ENCODE results near the gene TRERF1. TPM values are rescaled to one million over a fixed set of nuclear protein-coding genes. Genes with fewer than 3 reads are reported as not detected.

The TRERF1 gene
- total and polyA plus RNA-seq, 2 of the 4 experiments (the other 2 are of a cell fraction): 6.3 to 9.9 TPM

GRCh38 chr6:42210551-42210950 lies 241.2 kb downstream of the TRERF1 start:
- Histone ChIP-seq H4K91ac (ENCODE audit: insufficient read depth, low read depth, low read length) (no peak overlapping the region), H3K27ac (ENCODE audit: insufficient read depth, low read length) (no peak overlapping the region), H2AK5ac (ENCODE audit: low read depth, low read length) (no peak overlapping the region), H2BK15ac (ENCODE audit: low read depth, low read length) (no peak overlapping the region), H3K9me1 (ENCODE audit: insufficient read depth, low read length) (no peaks in the 10 kb centered on the region), H3K27me3 (ENCODE audit: control insufficient read depth, insufficient read depth, low read length) (no peaks in the 10 kb centered on the region), H3K18ac (ENCODE audit: low read depth, low read length) (no peak overlapping the region), H2BK120ac (ENCODE audit: low read depth, low read length) (no peak overlapping the region), H2BK5ac (ENCODE audit: low read depth, low read length, poor library complexity, severe bottlenecking) (no peak overlapping the region), H4K5ac (ENCODE audit: low read depth, low read length) (no peak overlapping the region), H3K4me2 (ENCODE audit: low read depth, low read length) (no peak overlapping the region), H3K9ac (ENCODE audit: low read depth, low read length) (no peak overlapping the region), H4K8ac (ENCODE audit: low read depth in 2 of 2, low read length in 2 of 2) (no peak overlapping the region), H3K79me1 (ENCODE audit: low read depth in 1 of 2, low read length in 2 of 2) (peaks cover 9 to 24% of the 10 kb centered on the region in 2 experiments; a peak in 2 of 4 replicates), H3K14ac (replicated peaks; ENCODE audit: low read depth, low read length) (no peak overlapping the region), H3K4me1 (ENCODE audit: control insufficient read depth, insufficient read depth, low read length) (no peaks in the 10 kb centered on the region), H2AFZ (replicated peaks; ENCODE audit: low read length, poor library complexity) (no peak overlapping the region), H2BK20ac (ENCODE audit: low read depth, low read length) (no peak overlapping the region), H3K56ac (ENCODE audit: extremely low read depth, insufficient read depth, low read length) (no peak overlapping the region), H3K9me3 (ENCODE audit: control insufficient read depth, insufficient read depth, low read length) (no peaks in the 10 kb centered on the region), H3K36me3 (ENCODE audit: control insufficient read depth, insufficient read depth, low read length) (peaks cover 26% of the 10 kb centered on the region), H3K23ac (ENCODE audit: low read depth, low read length) (no peak overlapping the region), H4K20me1 (ENCODE audit: insufficient read depth, low read length) (no peaks in the 10 kb centered on the region; the same call in 1 of the 2 replicates), H2AK9ac (replicated peaks; ENCODE audit: low read depth, low read length, poor library complexity) (no peak overlapping the region), H3K4ac (ENCODE audit: low read depth, low read length) (no peak overlapping the region), H3K4me3 (ENCODE audit: insufficient read depth, low read depth, low read length) (no peak overlapping the region)
- ChIA-PET POLR2A (ENCODE audit: unreplicated experiment) (no interaction called here), CTCF (no interaction called here)
- TF ChIP-seq FOS (IDR thresholded peaks at IDR 0.05; ENCODE audit: low read depth, low read length) (no peak), MAZ (IDR thresholded peaks at IDR 0.05; ENCODE audit: borderline replicate concordance, low read depth, low read length) (no peak), RAD21 (IDR thresholded peaks at IDR 0.05; ENCODE audit: low read length) (no peak), ELK1 (IDR thresholded peaks at IDR 0.05; ENCODE audit: borderline replicate concordance, low read depth, low read length) (no peak), NFE2L2 (IDR thresholded peaks at IDR 0.05; ENCODE audit: low read depth, low read length) (no peak), RFX5 (IDR thresholded peaks at IDR 0.05; ENCODE audit: low read depth, low read length) (no peak), SMC3 (IDR thresholded peaks at IDR 0.05; ENCODE audit: low read depth, low read length) (no peak), BHLHE40 (IDR thresholded peaks at IDR 0.05; ENCODE audit: low read depth, low read length) (no peak), POLR2A (IDR thresholded peaks at IDR 0.05; ENCODE audit: low read depth, low read length) (no peak), USF2 (IDR thresholded peaks at IDR 0.05; ENCODE audit: low read depth, low read length) (no peak), CTCF (conservative IDR thresholded peaks at IDR 0.05; ENCODE audit: low read depth, low read length) (no peak)
- no CpG with 5 or more reads among the region's 1 CpG for WGBS, 2 experiments (ENCODE audit: extremely low coverage in 2 of 2, insufficient read length in 1 of 2)
- intact Hi-C loops (cut with micrococcal nuclease): loop anchor here (10.0 kb wide), 1 partner anchor 426 kb away; the partner anchor contains the start of genes PRICKLE4 and TOMM6
- BruUV-seq (replicated peaks): no TSS peak
- ATAC-seq (ENCODE audit: low read depth) (no peak), DNase-seq (no peak)
- in situ Hi-C loops (cut with MboI; ENCODE audit: low sequenced_read_pairs): loop anchor here (5.0 kb wide), 1 partner anchor 133 kb away; no protein-coding TSS in a partner anchor
- dilution Hi-C loops (cut with HindIII; ENCODE audit: low sequenced_read_pairs, unreplicated experiment): no loop called here

Data from IMR-90 (cell line).